ENCODE measurements around the gene NEURL1.

NEURL1 gene

DNA sequence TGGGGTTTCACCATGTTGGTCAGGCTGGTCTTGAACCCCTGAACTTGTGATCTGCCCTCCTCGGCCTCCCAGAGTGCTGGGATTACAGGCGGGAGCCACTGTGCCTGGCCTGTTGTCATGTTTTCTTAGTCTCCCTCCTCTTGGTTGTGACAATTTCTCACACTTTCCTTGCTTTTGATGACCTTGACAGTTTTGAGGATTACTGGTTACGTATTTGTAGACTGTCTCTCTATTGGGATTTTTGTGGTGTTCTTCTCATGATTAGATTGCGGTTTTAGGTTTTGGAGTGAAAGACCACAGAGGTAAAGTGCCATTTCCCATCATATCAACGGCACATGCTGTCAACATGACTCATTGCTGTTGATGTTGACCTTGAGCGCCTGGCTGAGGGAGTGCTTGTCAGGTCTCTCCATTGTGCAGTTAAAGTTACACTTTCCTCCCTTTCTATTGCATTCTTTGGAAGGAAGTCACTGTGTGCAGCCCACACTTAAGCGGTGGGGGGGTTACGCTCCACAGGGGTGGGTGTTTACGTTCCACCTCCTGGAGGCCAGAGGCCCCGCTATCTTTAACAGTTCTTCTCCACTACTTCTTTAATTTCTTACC is 10.8 kb downstream of the NEURL1 start:
- no peak for DNase-seq (ENCODE audit: extremely low read depth, low read depth)
- TF ChIP-seq CTCF (IDR thresholded peaks at IDR 0.05; ENCODE audit: low read depth, low read length): no peak

- DNase-seq (ENCODE audit: extremely low read depth, low read depth): no peak
- no peak for TF ChIP-seq CTCF (IDR thresholded peaks at IDR 0.05; ENCODE audit: low read depth, low read length)
These were observed 12.6 kb downstream of the NEURL1 start for GRCh38 chr10:103506061-103506460.

DNA sequence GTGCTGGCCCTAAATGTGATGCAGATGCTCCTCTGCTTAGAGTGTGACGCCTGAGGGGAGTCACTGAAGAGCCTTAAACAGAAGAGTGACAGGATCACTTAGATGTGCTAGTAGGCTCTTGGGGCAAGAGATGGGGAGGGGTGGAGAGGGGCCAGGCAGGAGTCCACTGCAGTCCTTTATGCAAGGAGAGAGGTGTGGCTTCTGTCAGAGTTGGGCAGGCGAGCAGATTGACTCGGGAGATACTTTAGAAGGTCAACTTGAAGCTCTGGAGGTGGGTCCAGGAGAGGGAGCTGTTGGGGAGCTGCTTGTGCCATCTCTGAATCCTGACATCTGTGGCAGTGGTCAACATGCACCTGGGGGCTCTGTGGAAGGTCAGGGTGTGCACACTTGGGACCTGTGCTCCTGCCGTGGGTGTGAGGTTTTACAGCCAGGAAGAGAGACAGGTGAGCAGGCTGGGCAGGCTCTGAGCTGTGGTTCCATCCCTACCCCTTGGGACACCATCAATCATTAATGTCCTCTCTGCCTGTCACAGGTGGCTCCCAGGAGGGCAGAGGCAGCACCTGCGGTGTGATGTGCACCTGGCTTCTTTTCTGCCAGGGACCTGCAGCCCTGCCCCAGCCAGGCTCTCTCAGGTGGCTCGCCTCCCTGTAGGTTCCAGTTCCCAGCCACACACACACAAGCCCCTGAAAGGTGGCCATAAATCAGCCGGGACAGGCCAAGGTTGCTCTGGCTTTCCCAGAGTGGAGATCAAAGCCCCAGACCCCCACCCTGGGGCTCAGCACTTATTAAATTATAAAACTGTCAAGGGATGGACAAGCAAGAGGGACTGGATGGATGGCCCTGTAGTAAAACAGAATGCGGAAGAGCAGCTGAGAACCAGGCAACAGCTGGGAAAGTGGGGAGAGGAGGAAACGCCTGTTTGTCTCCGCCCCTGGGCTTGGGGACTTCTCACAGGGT is 14.0 kb downstream of the NEURL1 start:
- DNase-seq (ENCODE audit: extremely low read depth, low read depth): no peak
- no peak for TF ChIP-seq CTCF (IDR thresholded peaks at IDR 0.05; ENCODE audit: low read depth, low read length)

DNA sequence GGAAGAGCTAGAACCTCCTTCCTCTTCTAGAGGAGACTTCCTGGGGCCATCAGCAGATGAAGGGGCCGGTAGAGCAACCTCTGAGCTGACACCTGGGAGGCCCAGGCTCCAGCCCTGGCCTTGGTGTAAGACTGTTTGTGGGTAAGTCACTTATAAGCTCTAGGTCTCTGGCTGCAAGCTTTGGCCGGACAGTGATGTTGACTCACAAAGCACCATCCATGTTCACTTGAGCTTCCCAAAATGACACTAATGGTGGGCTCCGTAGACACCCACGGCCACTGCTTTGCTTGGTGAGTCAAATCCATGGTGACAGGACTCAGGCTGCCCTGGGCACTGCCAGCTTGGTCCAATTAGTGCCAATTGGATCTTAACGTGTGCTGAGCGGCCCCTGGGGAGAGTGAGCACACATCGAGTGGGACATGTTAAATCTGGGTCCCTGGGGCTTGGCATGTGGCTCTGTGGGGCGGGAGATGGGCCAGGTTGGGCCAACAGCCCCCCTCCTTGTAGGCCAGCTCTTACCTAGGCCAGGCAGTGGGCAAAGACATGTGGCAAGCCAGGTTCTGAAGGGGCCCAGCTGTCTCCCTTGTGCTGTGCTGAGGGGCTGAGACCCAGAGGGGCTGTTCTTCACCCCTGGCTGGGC is 16.7 kb downstream of the NEURL1 start:
- TF ChIP-seq CTCF (IDR thresholded peaks at IDR 0.05; ENCODE audit: low read depth, low read length): no peak

DNA sequence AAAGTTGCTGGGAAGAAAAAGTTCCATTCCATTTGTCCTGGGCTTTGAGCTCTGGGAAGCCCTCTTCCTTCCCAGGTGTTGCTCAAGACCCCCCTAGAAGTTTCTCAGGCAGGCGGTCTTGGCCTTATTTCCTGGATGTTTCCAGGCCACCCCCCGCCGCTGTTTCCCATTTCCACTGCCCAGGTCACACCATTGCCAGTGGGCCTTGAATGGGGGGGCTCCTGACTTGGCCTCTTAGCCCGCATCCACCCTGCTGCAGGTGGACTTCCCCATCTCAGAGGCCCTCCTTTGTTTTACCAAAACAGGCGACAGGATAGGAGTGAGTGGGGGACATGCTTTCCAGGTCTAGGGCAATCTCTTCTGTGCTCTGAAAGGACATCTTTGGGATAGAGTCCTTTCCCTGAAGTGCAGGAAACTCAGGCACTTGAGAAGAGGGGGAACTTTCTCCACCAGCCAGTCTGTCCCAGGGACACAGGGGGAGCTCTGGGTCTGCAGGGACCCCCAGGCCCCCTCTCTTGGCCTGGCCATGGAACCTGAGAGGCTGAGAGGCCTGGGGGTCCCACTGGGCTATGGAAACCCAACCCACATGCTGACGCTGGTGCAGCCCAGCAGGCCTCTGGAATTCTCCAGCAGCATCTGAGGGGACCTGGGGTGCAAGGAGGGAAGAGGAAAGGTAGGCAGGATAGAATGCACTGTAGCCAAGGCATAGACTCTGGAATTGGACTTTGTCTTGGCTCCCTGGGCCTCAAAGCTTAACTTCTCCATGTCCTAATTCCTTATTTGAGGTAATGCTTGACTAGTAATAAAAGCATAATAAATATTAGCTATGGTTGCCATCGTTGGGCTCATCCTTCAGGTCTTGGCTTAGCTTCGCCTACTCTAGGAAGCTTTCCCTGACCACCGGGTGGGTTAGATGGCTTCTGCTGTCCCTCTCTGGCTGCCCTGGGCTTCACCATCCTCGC is 17.6 kb downstream of the NEURL1 start:
- no peak for TF ChIP-seq CTCF (IDR thresholded peaks at IDR 0.05; ENCODE audit: low read depth, low read length)
- DNase-seq (ENCODE audit: extremely low read depth, low read depth): no peak

More for the DNA sequence above, 16.7 kb downstream of the NEURL1 start:
- no peak for DNase-seq (ENCODE audit: extremely low read depth, low read depth)

DNA sequence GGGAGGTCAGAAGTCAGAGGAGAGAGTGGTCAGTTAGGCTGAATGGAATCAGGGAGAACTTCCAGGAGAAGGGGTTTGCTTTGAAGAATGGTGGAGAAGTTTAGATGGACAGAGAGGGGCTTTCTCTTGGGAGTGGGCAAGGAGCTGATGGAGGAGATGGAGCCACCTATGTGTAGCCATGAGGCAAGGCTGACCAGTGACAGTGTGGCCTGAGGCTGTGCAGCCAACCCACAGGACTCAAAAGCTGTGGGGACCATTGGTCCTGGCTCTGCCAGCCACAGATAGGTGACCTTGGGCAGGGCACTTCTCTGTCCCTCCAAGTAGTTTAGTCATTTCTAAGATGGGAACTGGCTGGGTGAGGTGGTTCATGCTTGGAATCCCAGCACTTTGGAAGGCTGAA is 18.7 kb downstream of the NEURL1 start:
- no peak for TF ChIP-seq CTCF (IDR thresholded peaks at IDR 0.05; ENCODE audit: low read depth, low read length)
- DNase-seq (ENCODE audit: extremely low read depth, low read depth): no peak

Data from AG09319 (cell line).